ENCODE data around the gene RETSAT. TPM values are rescaled to one million over a fixed set of nuclear protein-coding genes. Genes with fewer than 3 reads are reported as not detected.

RETSAT gene
- total and polyA plus RNA-seq, 2 of the 4 experiments (the other 2 are of a cell fraction): 25.6 to 32.3 TPM

DNA sequence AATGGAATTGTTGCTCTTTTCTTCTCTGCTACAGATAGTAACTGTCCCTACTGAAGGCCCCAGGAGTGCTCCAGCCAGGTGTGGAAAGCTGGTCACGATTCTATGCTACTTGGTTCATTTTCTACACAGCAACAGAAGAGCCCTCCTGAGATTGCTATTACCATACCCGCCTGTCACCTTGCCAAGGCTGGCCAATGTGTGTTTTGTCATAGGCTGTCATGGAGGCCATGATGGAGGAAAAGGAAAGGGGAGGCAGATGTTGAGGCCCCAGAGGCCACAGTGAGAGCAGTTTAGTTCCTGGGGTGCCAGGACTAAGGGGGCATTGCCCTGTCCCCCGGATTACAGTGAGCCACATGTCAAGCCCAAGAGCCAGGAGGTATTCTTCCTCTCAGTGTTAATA lies 1.2 kb upstream of the RETSAT start:
- BruUV-seq (replicated peaks): no TSS peak
- dilution Hi-C loops (cut with HindIII; ENCODE audit: low sequenced_read_pairs, unreplicated experiment): no loop called here
- ChIA-PET POLR2A (ENCODE audit: unreplicated experiment) (no interaction called here), CTCF (interaction anchor here (0.9 kb wide), 1 partner anchor 10 kb away, joined by 3 read pairs; no protein-coding TSS in a partner anchor)
- Histone ChIP-seq H2BK20ac (ENCODE audit: low read depth, low read length) (no peak overlapping the region), H3K9me3 (ENCODE audit: control insufficient read depth, insufficient read depth, low read length) (no peaks in the 10 kb centered on the region), H4K91ac (ENCODE audit: insufficient read depth, low read depth, low read length) (no peak overlapping the region), H3K9me1 (ENCODE audit: insufficient read depth, low read length) (peaks cover 16% of the 10 kb centered on the region), H4K20me1 (ENCODE audit: insufficient read depth, low read length) (no peaks in the 10 kb centered on the region), H3K56ac (ENCODE audit: extremely low read depth, insufficient read depth, low read length) (no peak overlapping the region), H2AK9ac (replicated peaks; ENCODE audit: low read depth, low read length, poor library complexity) (peak overlapping the region; percentile 62), H3K27ac (ENCODE audit: insufficient read depth, low read length) (no peak overlapping the region; the same call in 1 of the 2 replicates), H2AFZ (replicated peaks; ENCODE audit: low read length, poor library complexity) (no peak overlapping the region), H3K14ac (replicated peaks; ENCODE audit: low read depth, low read length) (0 out of 2 replicates have a peak overlapping the region, but pooled peaks have one; percentile 39), H3K9ac (ENCODE audit: low read depth, low read length) (peak overlapping the region; percentile 96; the same call in 1 of the 2 replicates), H3K18ac (ENCODE audit: low read depth, low read length) (no peak overlapping the region), H2BK5ac (ENCODE audit: low read depth, low read length, poor library complexity, severe bottlenecking) (no peak overlapping the region), H3K4me3 (ENCODE audit: insufficient read depth, low read depth, low read length) (peak overlapping the region; percentile 64), H4K5ac (ENCODE audit: low read depth, low read length) (peak overlapping the region; percentile 12; the same call in 1 of the 2 replicates), H4K8ac (ENCODE audit: low read depth in 2 of 2, low read length in 2 of 2) (peak overlapping the region; percentile 88 to 99; a peak in 3 of 4 replicates), H2BK15ac (ENCODE audit: low read depth, low read length) (no peak overlapping the region), H3K4me1 (ENCODE audit: control insufficient read depth, insufficient read depth, low read length) (peaks cover 6% of the 10 kb centered on the region), H3K79me1 (ENCODE audit: low read depth in 1 of 2, low read length in 2 of 2) (peaks cover 35 to 54% of the 10 kb centered on the region in 2 experiments), H2AK5ac (ENCODE audit: low read depth, low read length) (no peak overlapping the region; the same call in 1 of the 2 replicates), H2BK120ac (ENCODE audit: low read depth, low read length) (no peak overlapping the region), H3K36me3 (ENCODE audit: control insufficient read depth, insufficient read depth, low read length) (peaks cover 22% of the 10 kb centered on the region), H3K4ac (ENCODE audit: low read depth, low read length) (no peak overlapping the region), H3K4me2 (ENCODE audit: low read depth, low read length) (peak overlapping the region; percentile 87), H3K27me3 (ENCODE audit: control insufficient read depth, insufficient read depth, low read length) (no peaks in the 10 kb centered on the region), H3K23ac (ENCODE audit: low read depth, low read length) (0 out of 2 replicates have a peak overlapping the region, but pooled peaks have one; percentile 39)
- in situ Hi-C loops (cut with MboI; ENCODE audit: low sequenced_read_pairs): no loop called here
- intact Hi-C loops (cut with micrococcal nuclease): loop anchor here (2.0 kb wide), 1 partner anchor 57 kb away; no protein-coding TSS in a partner anchor
- no peak for TF ChIP-seq POLR2A (IDR thresholded peaks at IDR 0.05; ENCODE audit: low read depth, low read length)
- ATAC-seq (ENCODE audit: low read depth) (no peak), DNase-seq (no peak)
- WGBS, 2 experiments (ENCODE audit: extremely low coverage in 2 of 2, insufficient read length in 1 of 2): no CpG with 5 or more reads among the region's 3 CpGs

All from IMR-90 (cell line).